HCT116 (cell line): ENCODE results near the gene TET3. TPM values are rescaled to one million over a fixed set of nuclear protein-coding genes. Genes with fewer than 3 reads are reported as not detected.

Source experiments
- ATAC-seq: fragments of 200-7000 bp; cut with Tn5 transposase; 2 replicates; pipeline ENCODE4 v1.9.1; 2020; ENCODE audit warnings: mild to moderate bottlenecking, moderate library complexity
- BruUV-seq: library from RNA; stranded (reverse); fragments of 400-500 nt; replicated peaks from 2 replicates; lab custom pipeline; 2021; lab: Mats Ljungman, UMichigan
- CTCF ChIA-PET: fragments of 300-600 bp; sonication (Branson Sonifier 250); formaldehyde crosslinking; loops from one replicate; lab custom pipeline; 2021; ENCODE audit warnings: antibody characterized with exemption; lab: Charles Lee
- POLR2A ChIA-PET: fragments of 300-600, 350-600 bp; sonication (Branson Sonifier 250); formaldehyde crosslinking; loops from one replicate; lab custom pipeline; 2021; ENCODE audit warnings: antibody characterized with exemption; lab: Charles Lee
- RAD21 ChIA-PET, 2 experiments: fragments of 300-600 bp; sonication (Branson Sonifier 250); formaldehyde crosslinking; loops; one replicate each; lab custom pipeline; 2023; ENCODE audit warnings: low total read pairs in 2 of 2; ENCODE audit not compliant: uncharacterized antibody in 2 of 2, unreplicated experiment in 2 of 2, low non-redundant PET in 1 of 2; lab: Charles Lee
- DNase-seq: peaks from one replicate; pipeline ENCODE4 v3.0.0-alpha.2; 2010; ENCODE audit warnings: low read depth, low spot score
- H2AFZ ChIP-seq: fragments of 200-600 bp; shearing (Covaris generic), sonication (generic); 2 replicates; pipeline ENCODE4 v1.6.1; 2017; ENCODE audit warnings: low read depth, mixed run types, mixed read lengths, antibody characterized with exemption, low read length; ENCODE audit not compliant: poor library complexity, severe bottlenecking
- H3K27ac ChIP-seq: 2 replicates; pipeline ENCODE4 v1.5.1; 2012; ENCODE audit warnings: low read depth, low read length
- H3K27me3 ChIP-seq: fragments of 200-600 bp; sonication (generic); 2 replicates; pipeline ENCODE4 v1.6.1; 2016; ENCODE audit warnings: mixed run types, low read length, mixed read lengths; ENCODE audit not compliant: insufficient read depth
- H3K36me3 ChIP-seq, 2 experiments: fragments of 200-500 bp in 1 of 2; fragments of 200-600 bp in 1 of 2; sonication (Bioruptor generic) in 1 of 2; sonication (generic) in 1 of 2; 2 replicates each; pipeline versions ENCODE4 v1.5.1 to v1.6.1; 2014 to 2016; ENCODE audit warnings: low read length in 2 of 2, inconsistent platforms in 1 of 2, mixed read lengths in 1 of 2, mixed run types in 1 of 2; ENCODE audit not compliant: insufficient read depth in 2 of 2, control insufficient read depth in 1 of 2
- H3K4me1 ChIP-seq, 2 experiments: fragments of 200-600 bp in 1 of 2; sonication (generic) in 1 of 2; 2 replicates each; pipeline versions ENCODE4 v1.5.1 to v1.6.1; 2012 to 2017; ENCODE audit warnings: low read length in 2 of 2, inconsistent platforms in 1 of 2, mild to moderate bottlenecking in 1 of 2, mixed read lengths in 1 of 2, mixed run types in 1 of 2, moderate library complexity in 1 of 2; ENCODE audit not compliant: insufficient read depth in 2 of 2, control insufficient read depth in 1 of 2
- H3K4me2 ChIP-seq: fragments of 200-600 bp; sonication (generic); 2 replicates; pipeline ENCODE4 v1.6.1; 2017; ENCODE audit warnings: mixed run types, low read length, mixed read lengths
- H3K4me3 ChIP-seq, 2 experiments: fragments of 200-600 bp in 1 of 2; sonication (generic) in 1 of 2; replicated peaks in 1 of 2; 2 replicates each; pipeline ENCODE4 v1.5.1; 2011 to 2016; ENCODE audit warnings: low read length in 2 of 2, control low read depth in 1 of 2, low read depth in 1 of 2, mild to moderate bottlenecking in 1 of 2, mixed read lengths in 1 of 2, mixed run types in 1 of 2
- H3K79me2 ChIP-seq: fragments of 200-600 bp; sonication (generic); 2 replicates; pipeline ENCODE4 v1.6.1; 2017; ENCODE audit warnings: mild to moderate bottlenecking, mixed run types, low read length, moderate library complexity, mixed read lengths; ENCODE audit not compliant: insufficient read depth
- H3K9ac ChIP-seq: fragments of 200-600 bp; sonication (generic); 2 replicates; pipeline ENCODE4 v1.6.1; 2016; ENCODE audit warnings: low read length, mixed read lengths
- H3K9me2 ChIP-seq: fragments of 200-600 bp; sonication (generic), shearing (Covaris generic); 2 replicates; pipeline ENCODE4 v1.6.1; 2017; ENCODE audit warnings: mixed run types, mild to moderate bottlenecking, moderate library complexity; ENCODE audit not compliant: insufficient read depth
- H3K9me3 ChIP-seq, 2 experiments: fragments of 200-500 bp in 1 of 2; fragments of 200-600 bp in 1 of 2; sonication (Bioruptor generic) in 1 of 2; sonication (generic) in 1 of 2; 2 replicates each; pipeline ENCODE4 v1.6.1; 2014 to 2017; ENCODE audit warnings: low read length in 2 of 2, mixed read lengths in 2 of 2, inconsistent platforms in 1 of 2, low read depth in 1 of 2, mild to moderate bottlenecking in 1 of 2, mixed run types in 1 of 2, moderate library complexity in 1 of 2; ENCODE audit not compliant: control insufficient read depth in 1 of 2, insufficient read depth in 1 of 2
- H4K20me1 ChIP-seq: fragments of 200-600 bp; sonication (generic), shearing (Covaris generic); 2 replicates; pipeline ENCODE4 v1.6.1; 2017; ENCODE audit warnings: mixed run types, mild to moderate bottlenecking, moderate library complexity; ENCODE audit not compliant: insufficient read depth
- CBX3 ChIP-seq: IDR thresholded peaks from 2 replicates; pipeline ENCODE4 v1.6.1; 2012; ENCODE audit warnings: low read depth
- MAX ChIP-seq: IDR thresholded peaks from 2 replicates; pipeline ENCODE4 v1.6.1; 2012
- POLR2A ChIP-seq: IDR thresholded peaks from 2 replicates; pipeline ENCODE4 v1.7.0; 2011; ENCODE audit warnings: borderline replicate concordance; ENCODE audit not compliant: insufficient read depth, insufficient read length; ENCODE audit errors: extremely low read depth
- POLR2AphosphoS5 ChIP-seq: IDR thresholded peaks from 2 replicates; pipeline ENCODE4 v1.6.1; 2011; ENCODE audit warnings: mild to moderate bottlenecking, low read depth, low read length, moderate library complexity
- REST ChIP-seq: IDR thresholded peaks from 2 replicates; pipeline ENCODE4 v1.6.1; 2012; ENCODE audit warnings: low read depth
- ZBTB33 ChIP-seq: IDR thresholded peaks from 2 replicates; pipeline ENCODE4 v1.6.1; 2011; ENCODE audit warnings: mild to moderate bottlenecking, low read length, moderate library complexity; ENCODE audit not compliant: insufficient replicate concordance; ENCODE audit errors: extremely low read depth
- intact Hi-C: fragments of 100-400 bp; cut with micrococcal nuclease; formaldehyde crosslinking; loops from 2 replicates; pipeline ENCODE4 v1.10.0; 2022
- total RNA-seq: library from RNA; stranded (reverse); gene quantifications from one replicate; pipeline ENCODE4 v1.2.1, GENCODE V29; 2021; ENCODE audit not compliant: unreplicated experiment

TET3 gene
- total RNA-seq, 1 experiment from 2014 or later = 15.4 TPM

GRCh38 chr2:73981081-73982001 lies 3.4 kb upstream of the TET3 start:
- H3K4me1 ChIP-seq = peaks cover 42 to 60% of the 10 kb centered on the region in 2 experiments
- H3K36me3 ChIP-seq = peaks cover 0 to 3% of the 10 kb centered on the region in 2 experiments; a peak in 1 of 4 replicates
- H3K79me2 ChIP-seq = peaks cover 9% of the 10 kb centered on the region
- CTCF ChIA-PET = interaction anchor here (0.9 kb wide), 1 partner anchor 154 kb away, joined by 3 read pairs; no protein-coding TSS in a partner anchor
- no peaks in the 10 kb centered on the region for H3K9me3 ChIP-seq
- H4K20me1 ChIP-seq = no peaks in the 10 kb centered on the region
- no peaks in the 10 kb centered on the region for H3K9me2 ChIP-seq
- ATAC-seq = peak; percentile 67
- H3K4me3 ChIP-seq = peak overlapping the region; percentile 50 to 68
- RAD21 ChIA-PET = interaction anchor here in 1 of 2 experiments (0.6 kb wide), 1 partner anchor 77 kb away, joined by 4 read pairs; no protein-coding TSS in a partner anchor
- BruUV-seq = no TSS peak
- DNase-seq = peak; percentile 22
- intact Hi-C loops = loop anchor here (2.0 to 5.0 kb wide), 2 partner anchors 55 to 299 kb away; partner anchors contain the start of gene DGUOK
- H3K9ac ChIP-seq = peak overlapping the region; percentile 70
- peak overlapping the region; percentile 45 for H3K27ac ChIP-seq
- peak overlapping the region; percentile 96 for H3K4me2 ChIP-seq
- POLR2A ChIA-PET = interaction anchor here (1.0 kb wide), 1 partner anchor 60 kb away, joined by 5 read pairs; no protein-coding TSS in a partner anchor
- peak overlapping the region; percentile 88 for H2AFZ ChIP-seq
- H3K27me3 ChIP-seq = no peaks in the 10 kb centered on the region
- TF ChIP-seq POLR2A = peak; percentile 86
- TF ChIP-seq MAX = no peak
- peak; percentile 71 for TF ChIP-seq POLR2AphosphoS5

GRCh38 chr2:73982140-73982617 lies 2.5 kb upstream of the TET3 start:
- Histone ChIP-seq H3K4me2 (peak overlapping the region; percentile 96), H3K9me3 (no peaks in the 10 kb centered on the region), H3K27me3 (no peaks in the 10 kb centered on the region), H3K4me3 (peak overlapping the region in 1 of 2 experiments; percentile 68; a peak in 1 of 4 replicates), H3K36me3 (peaks cover 4 to 9% of the 10 kb centered on the region in 2 experiments; a peak in 1 of 4 replicates), H3K79me2 (peaks cover 18% of the 10 kb centered on the region), H3K9me2 (no peaks in the 10 kb centered on the region), H2AFZ (no peak overlapping the region), H4K20me1 (no peaks in the 10 kb centered on the region), H3K27ac (peak overlapping the region; percentile 100; the same call in 1 of the 2 replicates), H3K4me1 (peaks cover 43 to 63% of the 10 kb centered on the region in 2 experiments)
- RAD21 ChIA-PET = no interaction called here
- DNase-seq (no peak), ATAC-seq (no peak)
- POLR2A ChIA-PET = interaction anchor here (0.5 to 1.0 kb wide), 2 partner anchors 61 to 200 kb away, joined by 3 to 5 read pairs; no protein-coding TSS in a partner anchor
- CTCF ChIA-PET = interaction anchor here (0.9 kb wide), 1 partner anchor 155 kb away, joined by 3 read pairs; no protein-coding TSS in a partner anchor
- intact Hi-C loops = loop anchor here (2.0 to 5.0 kb wide), 2 partner anchors 55 to 300 kb away; partner anchors contain the start of gene DGUOK
- TF ChIP-seq POLR2A (no peak), CBX3 (no peak), ZBTB33 (no peak), REST (no peak)
- TF ChIP-seq, all 23 proteins: peak for 0
- BruUV-seq = no TSS peak
- H3K9ac ChIP-seq = peak overlapping the region; percentile 90; the same call in 1 of the 2 replicates
